GM08714 (cell line): ENCODE data around the gene OLR1.

Source experiments
- H3K4me3 ChIP-seq: fragments of 200-500 bp; sonication (Bioruptor generic); 2 replicates; pipeline ENCODE4 v1.5.1; 2014; ENCODE audit warnings: mild to moderate bottlenecking, low read length, inconsistent platforms
- ZNF274 ChIP-seq: IDR thresholded peaks from 2 replicates; pipeline ENCODE4 v1.6.1; 2012; ENCODE audit warnings: mild to moderate bottlenecking, low read depth, low read length

Gene OLR1

DNA sequence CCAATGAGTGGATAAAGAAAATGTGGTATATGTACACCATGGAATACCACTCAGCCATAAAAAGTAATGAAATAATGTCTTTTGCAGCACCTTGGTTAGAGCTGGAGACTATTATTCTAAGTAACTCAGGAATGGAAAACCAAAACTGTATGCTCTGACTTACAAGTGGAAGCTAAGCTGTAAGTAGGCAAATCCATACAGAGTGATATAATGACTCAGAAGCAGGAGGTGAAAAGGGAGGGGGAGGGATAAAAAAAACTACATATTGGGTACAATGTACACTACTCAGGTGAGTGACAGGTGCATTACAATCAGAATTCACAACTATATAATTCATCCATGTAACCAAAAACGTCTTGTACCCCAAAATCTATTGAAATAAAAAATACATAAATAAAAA lies 58.0 kb downstream of the OLR1 start:
- no peak for TF ChIP-seq ZNF274

GRCh38 chr12:10113075-10113474 lies 58.9 kb downstream of the OLR1 start:
- no peak for TF ChIP-seq ZNF274
- H3K4me3 ChIP-seq, result no peak overlapping the region

More for the DNA sequence above, 58.0 kb downstream of the OLR1 start:
- no peak overlapping the region for H3K4me3 ChIP-seq

GRCh38 chr12:10111451-10111850 lies 60.5 kb downstream of the OLR1 start:
- H3K4me3 ChIP-seq, result no peak overlapping the region; the same call in 1 of the 2 replicates
- no peak for TF ChIP-seq ZNF274

DNA sequence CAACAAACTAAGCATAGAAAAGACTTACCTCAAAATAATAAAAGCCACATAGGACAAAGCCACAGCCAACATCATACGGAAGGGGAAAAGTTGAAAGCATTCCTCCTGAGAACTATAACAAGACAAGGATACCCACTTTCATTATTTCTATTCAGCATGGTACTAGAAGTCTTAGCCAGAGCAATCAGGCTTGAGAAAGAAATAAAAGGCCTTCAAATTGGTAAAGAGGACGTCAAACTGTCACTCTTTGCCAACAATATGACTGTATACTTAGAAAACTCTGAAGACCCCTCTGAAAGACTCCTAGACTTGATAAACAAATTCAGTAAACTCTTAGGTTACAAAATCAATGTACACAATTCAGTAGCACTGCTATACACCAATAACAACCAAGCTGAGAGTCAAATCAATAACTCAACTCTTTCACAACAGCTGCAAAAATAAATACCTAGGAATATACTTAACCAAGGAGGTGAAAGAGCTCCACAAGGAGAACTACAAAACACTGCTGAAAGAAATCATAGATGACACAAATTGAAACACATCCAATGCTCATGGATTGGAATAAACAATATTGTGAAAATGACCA lies 61.6 kb downstream of the OLR1 start:
- TF ChIP-seq ZNF274, result no peak
- H3K4me3 ChIP-seq, result no peak overlapping the region
